Measurements from ENCODE around the gene TMEM150A.

- TF ChIP-seq POLR2A (IDR thresholded peaks at IDR 0.05): no peak
- TF ChIP-seq CTCF (IDR thresholded peaks at IDR 0.05): no peak
These were observed 44.3 kb downstream of the TMEM150A start for GRCh38 chr2:85558160-85558559.

Measured in body of pancreas (tissue), 4 donors.